GM12878 (cell line): ENCODE results near the gene OOSP3. TPM values are rescaled to one million over a fixed set of nuclear protein-coding genes. Genes with fewer than 3 reads are reported as not detected.
"Not testable (repeated sequence)": the region's sequence is repeated elsewhere in the genome, so short reads cannot be mapped to it uniquely, and the experiment has no call there.

Experiments used
- ATAC-seq: fragments of 200-7000 bp; cut with Tn5 transposase; 3 replicates; pipeline ENCODE4 v1.9.1; 2020; ENCODE audit warnings: mild to moderate bottlenecking, moderate library complexity
- BruUV-seq: library from RNA; stranded (reverse); fragments of 400-500 nt; replicated peaks from 2 replicates; lab custom pipeline; 2021; lab: Mats Ljungman, UMichigan
- CTCF ChIA-PET: fragments of 300-600 bp; sonication (Branson Sonifier 250); formaldehyde crosslinking; extraction: SDS; loops from one replicate; lab custom pipeline; 2021; ENCODE audit warnings: inconsistent platforms; lab: Yijun Ruan, JAX
- POLR2A ChIA-PET: fragments of 350-600 bp; formaldehyde crosslinking; extraction: SDS; loops from one replicate; lab custom pipeline; 2021; ENCODE audit warnings: inconsistent platforms; lab: Charles Lee
- RAD21 ChIA-PET: fragments of 300-600 bp; sonication (Branson Sonifier 250); formaldehyde crosslinking; loops from one replicate; lab custom pipeline; 2023; ENCODE audit warnings: antibody characterized with exemption; ENCODE audit not compliant: unreplicated experiment; lab: Charles Lee
- SMC1A ChIA-PET: fragments of 300-600 bp; sonication (Branson Sonifier 250); formaldehyde crosslinking; loops from one replicate; lab custom pipeline; 2023; ENCODE audit not compliant: unreplicated experiment, uncharacterized antibody; lab: Charles Lee
- DNase-seq: peaks from one replicate; pipeline ENCODE4 v3.0.0-alpha.2; 2011; ENCODE audit warnings: low read depth, low spot score
- FAIRE-seq: peaks from 3 replicates; lab custom pipeline; 2011; peaks lifted over from hg19 to GRCh38; lab: Jason Lieb, UNC
- H2AFZ ChIP-seq: 2 replicates; pipeline ENCODE4 v1.6.0; 2011; ENCODE audit warnings: low read depth, low read length, control low read depth; ENCODE audit not compliant: control insufficient read depth
- H3K27ac ChIP-seq: 2 replicates; pipeline ENCODE4 v1.5.1; 2011; ENCODE audit warnings: control low read depth; ENCODE audit not compliant: control insufficient read depth, insufficient read depth
- H3K27me3 ChIP-seq, 2 experiments: replicated peaks in 1 of 2; 2 replicates each; pipeline versions ENCODE4 v1.6.0 to v1.6.1; 2011; ENCODE audit warnings: low read length in 1 of 2; ENCODE audit not compliant: control insufficient read depth in 2 of 2, insufficient read depth in 2 of 2
- H3K36me3 ChIP-seq, 2 experiments: 2 replicates each; pipeline ENCODE4 v1.5.1; 2011; ENCODE audit warnings: low read length in 1 of 2; ENCODE audit not compliant: control insufficient read depth in 2 of 2, insufficient read depth in 2 of 2
- H3K4me1 ChIP-seq: 2 replicates; pipeline ENCODE4 v1.6.1; 2011; ENCODE audit warnings: mild to moderate bottlenecking, low read length, moderate library complexity, mixed read lengths; ENCODE audit not compliant: control insufficient read depth, insufficient read depth
- H3K4me2 ChIP-seq: 2 replicates; pipeline ENCODE4 v1.6.0; 2011; ENCODE audit warnings: control low read depth; ENCODE audit not compliant: control insufficient read depth, insufficient read depth
- H3K4me3 ChIP-seq: fragments of 200-600 bp; sonication (generic); 2 replicates; pipeline ENCODE4 v1.5.1; 2016
- H3K79me2 ChIP-seq: 2 replicates; pipeline ENCODE4 v1.6.0; 2011; ENCODE audit warnings: low read length; ENCODE audit not compliant: control insufficient read depth, insufficient read depth
- H3K9ac ChIP-seq: 2 replicates; pipeline ENCODE4 v1.8.0; 2011; ENCODE audit warnings: low read length, control low read depth, mixed read lengths; ENCODE audit not compliant: control insufficient read depth, insufficient read depth
- H3K9me3 ChIP-seq: replicated peaks from 3 replicates; pipeline ENCODE4 v1.5.1; 2011; ENCODE audit warnings: mild to moderate bottlenecking, low read length; ENCODE audit not compliant: control insufficient read depth, insufficient read depth
- H4K20me1 ChIP-seq: 2 replicates; pipeline ENCODE4 v1.6.0; 2011; ENCODE audit not compliant: control insufficient read depth, insufficient read depth
- CEBPZ ChIP-seq: fragments of 150-350 bp; IDR thresholded peaks from 2 replicates; pipeline ENCODE4 v1.6.1; 2016; ENCODE audit warnings: low read depth, low read length
- CREB1 ChIP-seq: IDR thresholded peaks from 2 replicates; pipeline ENCODE4 v1.6.1; 2012; ENCODE audit warnings: low read depth, mild to moderate bottlenecking, inconsistent platforms
- ZBTB11 ChIP-seq: fragments of 450-650 bp; formaldehyde crosslinking; IDR thresholded peaks from 2 replicates; pipeline ENCODE4 v1.5.0; 2022; ENCODE audit warnings: mild to moderate bottlenecking, missing genetic modification characterization
- WGBS: methylation state at CpG from one replicate; pipeline ENCODE4 v1.1.6; 2016; ENCODE audit warnings: low lambda C conversion rate; ENCODE audit not compliant: insufficient replicate concordance, insufficient coverage; ENCODE audit errors: missing lambda C conversion rate; 5-methylcytosine and 5-hydroxymethylcytosine counted together
- in situ Hi-C: fragments of 300-500 bp; cut with MboI; formaldehyde crosslinking; loops from 9 replicates; pipeline ENCODE4 v1.14.3; 2018; ENCODE audit warnings: mixed read lengths
- intact Hi-C: fragments of 100-400 bp; cut with micrococcal nuclease; formaldehyde crosslinking; loops from one replicate; pipeline ENCODE4 v1.14.2; 2022; ENCODE audit not compliant: unreplicated experiment
- polyA plus RNA-seq, 11 experiments: library from polyadenylated mRNA; depleted of rRNA in 4 of 11; unstranded in 6 of 11; stranded (reverse) in 5 of 11; fragments of >200 nt; fragmentation: Nextera tagmentation in 4 of 11; fragmentation: Illumina TruSeq in 1 of 11; extraction: Ambion mirVana in 4 of 11; extraction: Trizol in 1 of 11; gene quantifications; 1 replicate in 1 of 11; 2 replicates in 10 of 11; pipeline versions ENCODE4 v1.2.1 to v1.2.3, GENCODE V29; 2011 to 2016; ENCODE audit warnings: inconsistent platforms in 2 of 11, missing spikeins in 2 of 11, low read depth in 1 of 11
- total RNA-seq, 4 experiments: library from RNA; depleted of rRNA in 3 of 4; stranded (reverse); fragments of >200 nt in 3 of 4; fragmentation: Illumina TruSeq in 1 of 4; extraction: Trizol in 1 of 4; gene quantifications; 2 replicates each; pipeline versions ENCODE4 v1.2.1 to v1.2.3, GENCODE V29; 2013 to 2021
- TF ChIP-seq, protein P1 (sequence below): IDR thresholded peaks from 2 replicates; pipeline ENCODE4 v1.6.1; 2012; ENCODE audit warnings: low read depth, low read length, improper control_type of control experiment
- TF ChIP-seq, protein P2 (sequence below): fragments of 450-650 bp; IDR thresholded peaks from 2 replicates; pipeline ENCODE4 v1.6.1; 2017; ENCODE audit warnings: mild to moderate bottlenecking, moderate library complexity

The OOSP3 gene
- total and polyA plus RNA-seq, 10 of the 15 experiments (the other 5 are each of a cell fraction or from before 2014, with no cell fraction given) = 0.07 TPM; not detected in 9

GRCh38 chr11:59849129-59849528 is 29.5 kb upstream of the OOSP3 start (continued):
- no peak for TF ChIP-seq CEBPZ
- TF ChIP-seq, protein P1, sequence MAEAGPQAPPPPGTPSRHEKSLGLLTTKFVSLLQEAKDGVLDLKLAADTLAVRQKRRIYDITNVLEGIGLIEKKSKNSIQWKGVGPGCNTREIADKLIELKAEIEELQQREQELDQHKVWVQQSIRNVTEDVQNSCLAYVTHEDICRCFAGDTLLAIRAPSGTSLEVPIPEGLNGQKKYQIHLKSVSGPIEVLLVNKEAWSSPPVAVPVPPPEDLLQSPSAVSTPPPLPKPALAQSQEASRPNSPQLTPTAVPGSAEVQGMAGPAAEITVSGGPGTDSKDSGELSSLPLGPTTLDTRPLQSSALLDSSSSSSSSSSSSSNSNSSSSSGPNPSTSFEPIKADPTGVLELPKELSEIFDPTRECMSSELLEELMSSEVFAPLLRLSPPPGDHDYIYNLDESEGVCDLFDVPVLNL = no peak
- no peak for TF ChIP-seq CREB1
- no peak for TF ChIP-seq ZBTB11 (CRISPR knock-in tag)
- TF ChIP-seq, protein P2, sequence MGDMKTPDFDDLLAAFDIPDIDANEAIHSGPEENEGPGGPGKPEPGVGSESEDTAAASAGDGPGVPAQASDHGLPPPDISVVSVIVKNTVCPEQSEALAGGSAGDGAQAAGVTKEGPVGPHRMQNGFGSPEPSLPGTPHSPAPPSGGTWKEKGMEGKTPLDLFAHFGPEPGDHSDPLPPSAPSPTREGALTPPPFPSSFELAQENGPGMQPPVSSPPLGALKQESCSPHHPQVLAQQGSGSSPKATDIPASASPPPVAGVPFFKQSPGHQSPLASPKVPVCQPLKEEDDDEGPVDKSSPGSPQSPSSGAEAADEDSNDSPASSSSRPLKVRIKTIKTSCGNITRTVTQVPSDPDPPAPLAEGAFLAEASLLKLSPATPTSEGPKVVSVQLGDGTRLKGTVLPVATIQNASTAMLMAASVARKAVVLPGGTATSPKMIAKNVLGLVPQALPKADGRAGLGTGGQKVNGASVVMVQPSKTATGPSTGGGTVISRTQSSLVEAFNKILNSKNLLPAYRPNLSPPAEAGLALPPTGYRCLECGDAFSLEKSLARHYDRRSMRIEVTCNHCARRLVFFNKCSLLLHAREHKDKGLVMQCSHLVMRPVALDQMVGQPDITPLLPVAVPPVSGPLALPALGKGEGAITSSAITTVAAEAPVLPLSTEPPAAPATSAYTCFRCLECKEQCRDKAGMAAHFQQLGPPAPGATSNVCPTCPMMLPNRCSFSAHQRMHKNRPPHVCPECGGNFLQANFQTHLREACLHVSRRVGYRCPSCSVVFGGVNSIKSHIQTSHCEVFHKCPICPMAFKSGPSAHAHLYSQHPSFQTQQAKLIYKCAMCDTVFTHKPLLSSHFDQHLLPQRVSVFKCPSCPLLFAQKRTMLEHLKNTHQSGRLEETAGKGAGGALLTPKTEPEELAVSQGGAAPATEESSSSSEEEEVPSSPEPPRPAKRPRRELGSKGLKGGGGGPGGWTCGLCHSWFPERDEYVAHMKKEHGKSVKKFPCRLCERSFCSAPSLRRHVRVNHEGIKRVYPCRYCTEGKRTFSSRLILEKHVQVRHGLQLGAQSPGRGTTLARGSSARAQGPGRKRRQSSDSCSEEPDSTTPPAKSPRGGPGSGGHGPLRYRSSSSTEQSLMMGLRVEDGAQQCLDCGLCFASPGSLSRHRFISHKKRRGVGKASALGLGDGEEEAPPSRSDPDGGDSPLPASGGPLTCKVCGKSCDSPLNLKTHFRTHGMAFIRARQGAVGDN = no peak

DNA sequence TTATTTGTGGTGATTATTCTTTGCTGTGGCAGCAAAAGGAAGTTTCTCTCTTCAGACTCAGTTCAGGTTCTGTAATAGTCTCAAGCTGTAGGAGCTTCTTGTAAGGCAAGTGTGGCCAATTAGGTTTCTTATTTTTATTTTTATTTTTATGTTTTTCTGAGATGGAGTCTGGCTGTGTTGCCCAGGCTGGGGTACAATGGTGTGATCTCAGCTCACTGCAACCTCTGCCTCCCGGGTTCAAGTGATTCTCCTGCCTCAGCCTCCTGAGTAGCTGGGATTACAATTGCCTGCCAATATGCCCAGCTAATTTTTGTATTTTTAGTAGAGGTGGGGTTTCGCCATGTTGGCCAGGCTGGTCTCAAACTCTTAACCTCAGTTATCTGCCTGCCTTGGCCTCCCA is 29.0 kb upstream of the OOSP3 start:
- in situ Hi-C loops, CTCF ChIA-PET, H3K9me3 ChIP-seq, H3K4me1 ChIP-seq, H3K9ac ChIP-seq, H3K36me3 ChIP-seq, BruUV-seq, DNase-seq, FAIRE-seq, H3K4me3 ChIP-seq, H4K20me1 ChIP-seq, RAD21 ChIA-PET, H2AFZ ChIP-seq, POLR2A ChIA-PET, H3K27ac ChIP-seq, H3K27me3 ChIP-seq, H3K79me2 ChIP-seq, ATAC-seq, intact Hi-C loops, H3K4me2 ChIP-seq: not testable (repeated sequence)
- SMC1A ChIA-PET = interaction anchor here (1.1 kb wide), 1 partner anchor 19 kb away, joined by 4 read pairs; no protein-coding TSS in a partner anchor
- 0% methylated on average over 2 of the region's 2 CpGs for WGBS
